GM06990 (cell line): ENCODE measurements around the gene GRK5.

Source experiments
- DNase-seq: peaks from one replicate; pipeline ENCODE4 v3.0.0-alpha.2; 2011; ENCODE audit not compliant: insufficient read length; ENCODE audit errors: extremely low read depth
- H3K27me3 ChIP-seq: replicated peaks from 2 replicates; pipeline ENCODE4 v1.6.0; 2011; ENCODE audit warnings: low read length; ENCODE audit not compliant: control insufficient read depth, insufficient read depth
- H3K36me3 ChIP-seq: 2 replicates; pipeline ENCODE4 v1.5.1; 2011; ENCODE audit warnings: low read length; ENCODE audit not compliant: control insufficient read depth, insufficient read depth
- H3K4me3 ChIP-seq: replicated peaks from 2 replicates; pipeline ENCODE4 v1.5.1; 2011; ENCODE audit warnings: low read depth, mild to moderate bottlenecking, control low read depth, low read length
- CTCF ChIP-seq: IDR thresholded peaks from 2 replicates; pipeline ENCODE4 v1.5.1; 2011; ENCODE audit warnings: low read length, control low read depth, mild to moderate bottlenecking, inconsistent platforms; ENCODE audit not compliant: insufficient read depth, poor library complexity, severe bottlenecking

GRK5 gene

GRCh38 chr10:119483001-119483400 is 275.6 kb downstream of the GRK5 start:
- Histone ChIP-seq H3K27me3 (no peaks in the 10 kb centered on the region), H3K4me3 (no peak overlapping the region), H3K36me3 (no peaks in the 10 kb centered on the region)
- no peak for TF ChIP-seq CTCF
- no peak for DNase-seq

- DNase-seq, result no peak
Measured at GRCh38 chr10:119483839-119484238, 276.5 kb downstream of the GRK5 start.

GRCh38 chr10:119488675-119489074 is 281.3 kb downstream of the GRK5 start:
- DNase-seq, result no peak
- Histone ChIP-seq H3K36me3 (no peaks in the 10 kb centered on the region), H3K27me3 (no peaks in the 10 kb centered on the region), H3K4me3 (no peak overlapping the region)
- TF ChIP-seq CTCF, result no peak

More at GRCh38 chr10:119483839-119484238, 276.5 kb downstream of the GRK5 start:
- Histone ChIP-seq H3K27me3 (no peaks in the 10 kb centered on the region), H3K36me3 (no peaks in the 10 kb centered on the region), H3K4me3 (no peak overlapping the region)
- no peak for TF ChIP-seq CTCF

GRCh38 chr10:119489991-119490326 is 282.6 kb downstream of the GRK5 start:
- no peak for DNase-seq
- TF ChIP-seq CTCF, result no peak
- Histone ChIP-seq H3K36me3 (no peaks in the 10 kb centered on the region), H3K27me3 (no peaks in the 10 kb centered on the region), H3K4me3 (no peak overlapping the region)

- no peak for TF ChIP-seq CTCF
- DNase-seq, result no peak
- Histone ChIP-seq H3K27me3 (no peaks in the 10 kb centered on the region), H3K4me3 (no peak overlapping the region), H3K36me3 (no peaks in the 10 kb centered on the region)
Measured at GRCh38 chr10:119491966-119492757, 284.8 kb downstream of the GRK5 start.

GRCh38 chr10:119493155-119493554 is 285.8 kb downstream of the GRK5 start:
- no peaks in the 10 kb centered on the region for H3K36me3 ChIP-seq
- H3K4me3 ChIP-seq, result no peak overlapping the region
- no peak for TF ChIP-seq CTCF
- DNase-seq, result no peak
- no peaks in the 10 kb centered on the region for H3K27me3 ChIP-seq
